Endothelial cell of umbilical vein (primary cell): ENCODE measurements around the gene NUBPL. TPM values are rescaled to one million over a fixed set of nuclear protein-coding genes. Genes with fewer than 3 reads are reported as not detected.

ENCODE experiments used
- BruUV-seq: library from RNA; stranded (reverse); fragments of 400-500 nt; replicated peaks from 2 replicates; lab custom pipeline; 2021; lab: Mats Ljungman, UMichigan
- CTCF ChIA-PET: fragments of 300-600, 350-600 bp; sonication (Branson Sonifier 250); formaldehyde crosslinking; loops from one replicate; lab custom pipeline; 2021; ENCODE audit warnings: antibody characterized with exemption, inconsistent platforms; lab: Charles Lee
- POLR2A ChIA-PET: fragments of 300-600, 350-600 bp; sonication (Branson Sonifier 250); formaldehyde crosslinking; loops from one replicate; lab custom pipeline; 2021; ENCODE audit warnings: antibody characterized with exemption, inconsistent platforms; lab: Charles Lee
- DNase-seq: peaks from one replicate; pipeline ENCODE4 v3.0.0-alpha.2; 2011; ENCODE audit warnings: low read depth, low spot score
- FAIRE-seq: peaks from 2 replicates; lab custom pipeline; 2011; peaks lifted over from hg19 to GRCh38; lab: Jason Lieb, UNC
- H2AFZ ChIP-seq: 2 replicates; pipeline ENCODE4 v1.6.0; 2012; ENCODE audit warnings: low read depth, low read length, control low read depth, inconsistent platforms
- H3K27ac ChIP-seq: 2 replicates; pipeline ENCODE4 v1.5.1; 2011; ENCODE audit warnings: low read depth, mild to moderate bottlenecking, control low read depth, low read length, moderate library complexity; ENCODE audit not compliant: insufficient read depth
- H3K27me3 ChIP-seq, 2 experiments: 2 replicates each; pipeline versions ENCODE4 v1.6.0 to v1.6.1; 2011; ENCODE audit warnings: low read length in 2 of 2, mixed read lengths in 1 of 2; ENCODE audit not compliant: control insufficient read depth in 2 of 2, insufficient read depth in 2 of 2
- H3K36me3 ChIP-seq, 2 experiments: 2 replicates in 1 of 2; 3 replicates in 1 of 2; pipeline ENCODE4 v1.5.1; 2011; ENCODE audit warnings: low read length in 2 of 2, mild to moderate bottlenecking in 1 of 2, moderate library complexity in 1 of 2; ENCODE audit not compliant: control insufficient read depth in 2 of 2, insufficient read depth in 2 of 2; ENCODE audit errors: extremely low read depth in 1 of 2
- H3K4me1 ChIP-seq: 3 replicates; pipeline ENCODE4 v1.5.1; 2011; ENCODE audit warnings: mild to moderate bottlenecking, low read length; ENCODE audit not compliant: control insufficient read depth, insufficient read depth; ENCODE audit errors: extremely low read depth
- H3K4me2 ChIP-seq: 2 replicates; pipeline ENCODE4 v1.6.1; 2011; ENCODE audit warnings: low read length, control low read depth, mixed read lengths; ENCODE audit not compliant: insufficient read depth
- H3K4me3 ChIP-seq, 3 experiments: fragments of 200-600 bp in 1 of 3; sonication (generic), shearing (Covaris generic) in 1 of 3; replicated peaks in 1 of 3; 2 replicates each; pipeline ENCODE4 v1.5.1; 2011 to 2016; ENCODE audit warnings: control low read depth in 3 of 3, low read length in 3 of 3, mild to moderate bottlenecking in 2 of 3, inconsistent platforms in 1 of 3, low read depth in 1 of 3, moderate library complexity in 1 of 3; ENCODE audit not compliant: insufficient read depth in 1 of 3
- H3K79me2 ChIP-seq: 2 replicates; pipeline ENCODE4 v1.6.0; 2012; ENCODE audit warnings: low read length, inconsistent platforms; ENCODE audit not compliant: control insufficient read depth, insufficient read depth
- H3K9ac ChIP-seq: replicated peaks from 2 replicates; pipeline ENCODE3; 2011; ENCODE audit warnings: low read length, control low read depth; ENCODE audit not compliant: insufficient read depth; ENCODE audit errors: extremely low read depth
- H3K9me1 ChIP-seq: replicated peaks from 3 replicates; pipeline ENCODE4 v1.6.0; 2011; ENCODE audit warnings: mild to moderate bottlenecking, low read length; ENCODE audit not compliant: control insufficient read depth, insufficient read depth; ENCODE audit errors: extremely low read depth
- H3K9me3 ChIP-seq: replicated peaks from 2 replicates; pipeline ENCODE4 v1.5.1; 2012; ENCODE audit warnings: low read length, inconsistent platforms; ENCODE audit not compliant: control insufficient read depth, insufficient read depth
- H4K20me1 ChIP-seq: replicated peaks from 2 replicates; pipeline ENCODE3; 2011; ENCODE audit warnings: mild to moderate bottlenecking, low read length; ENCODE audit not compliant: control insufficient read depth, insufficient read depth; ENCODE audit errors: extremely low read depth
- EZH2 ChIP-seq: IDR thresholded peaks from 2 replicates; pipeline ENCODE4 v1.6.1; 2012; ENCODE audit warnings: borderline replicate concordance, low read depth, mild to moderate bottlenecking, moderate library complexity, low read length, inconsistent platforms; ENCODE audit not compliant: severe bottlenecking
- FOS ChIP-seq: IDR thresholded peaks from 2 replicates; pipeline ENCODE4 v1.6.1; 2011; ENCODE audit warnings: mild to moderate bottlenecking, low read length, moderate library complexity, borderline replicate concordance; ENCODE audit not compliant: insufficient read depth
- GATA2 ChIP-seq: IDR thresholded peaks from 2 replicates; pipeline ENCODE4 v1.7.0; 2011; ENCODE audit warnings: low read depth, mild to moderate bottlenecking, moderate library complexity, mixed read lengths, low read length; ENCODE audit not compliant: insufficient read length, insufficient read depth
- JUN ChIP-seq: IDR thresholded peaks from 2 replicates; pipeline ENCODE4 v1.6.1; 2011; ENCODE audit warnings: borderline replicate concordance, low read depth; ENCODE audit not compliant: insufficient read length, insufficient read depth
- MYC ChIP-seq: IDR thresholded peaks from one replicate; pipeline ENCODE4 v1.6.1; 2011; ENCODE audit warnings: mild to moderate bottlenecking, low read depth, low read length
- POLR2A ChIP-seq: IDR thresholded peaks from 2 replicates; pipeline ENCODE4 v1.6.1; 2012; ENCODE audit warnings: low read depth, mild to moderate bottlenecking, control low read depth, low read length
- POLR2AphosphoS5 ChIP-seq: IDR thresholded peaks from 2 replicates; pipeline ENCODE4 v1.6.1; 2012; ENCODE audit warnings: low read depth, mild to moderate bottlenecking, control low read depth, low read length, moderate library complexity; ENCODE audit not compliant: insufficient read depth
- dilution Hi-C: fragments of 300-500 bp; cut with MboI; formaldehyde crosslinking; loops from one replicate; pipeline ENCODE4 v1.15.0; 2019; ENCODE audit warnings: low sequenced_read_pairs; ENCODE audit not compliant: extremely low pct_ligation_motif_present
- intact Hi-C: fragments of 100-400 bp; cut with micrococcal nuclease; formaldehyde crosslinking; loops from one replicate; pipeline ENCODE4 v1.10.0; 2022
- polyA plus RNA-seq, 4 experiments: library from polyadenylated mRNA; depleted of rRNA in 3 of 4; stranded (reverse) in 3 of 4; unstranded in 1 of 4; fragments of >200 nt; gene quantifications; 2 replicates each; pipeline versions ENCODE4 v1.2.1 to v1.2.3, GENCODE V29; 2011 to 2012; ENCODE audit warnings: missing spikeins in 1 of 4
- total RNA-seq: library from RNA; stranded (reverse); gene quantifications from 2 replicates; pipeline ENCODE4 v1.2.3, GENCODE V29; 2021
- TF ChIP-seq, protein P1 (sequence below): IDR thresholded peaks from 2 replicates; pipeline ENCODE4 v1.6.1; 2011; ENCODE audit not compliant: insufficient read depth, insufficient read length
- TF ChIP-seq, protein P2 (sequence below), 2 donors: IDR thresholded peaks; 1 replicate in 1 of 2; 2 replicates in 1 of 2; pipeline ENCODE4 v1.5.1; 2011; ENCODE audit warnings: low read length in 2 of 2, mild to moderate bottlenecking in 2 of 2, moderate library complexity in 2 of 2, control low read depth in 1 of 2, inconsistent platforms in 1 of 2, low read depth in 1 of 2; ENCODE audit not compliant: insufficient read depth in 1 of 2; ENCODE audit errors: extremely low read depth in 1 of 2

The NUBPL gene
- total and polyA plus RNA-seq, 2 donors (not counting 3 experiments of a cell fraction or from before 2014, with no cell fraction given): 2.1 to 12.3 TPM

DNA sequence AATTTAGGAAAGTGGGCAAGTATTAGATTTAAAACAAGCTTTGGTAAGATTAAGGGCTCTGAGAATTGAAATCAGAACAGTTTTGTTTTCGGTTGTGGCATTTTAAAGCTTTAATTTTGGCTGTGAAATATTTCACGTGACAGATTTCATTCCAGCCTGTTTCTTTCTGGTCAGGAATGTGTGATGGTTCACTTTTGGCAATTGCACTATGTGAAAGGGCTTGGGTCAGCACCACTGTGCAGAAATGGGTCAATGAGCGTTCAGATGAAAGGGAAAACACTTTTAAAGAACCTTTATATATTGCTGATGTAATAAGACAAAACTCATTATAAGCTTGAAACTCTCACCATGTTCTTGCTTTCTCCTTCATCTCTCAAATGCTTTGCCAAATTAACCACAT is 17.1 kb downstream of the NUBPL start:
- intact Hi-C loops: no loop called here
- FAIRE-seq (no peak), DNase-seq (no peak)
- Histone ChIP-seq H3K9me1 (no peaks in the 10 kb centered on the region), H3K27me3 (no peaks in the 10 kb centered on the region), H3K4me1 (no peaks in the 10 kb centered on the region), H3K36me3 (no peaks in the 10 kb centered on the region), H4K20me1 (no peaks in the 10 kb centered on the region), H3K4me3 (no peak overlapping the region), H3K27ac (no peak overlapping the region), H2AFZ (no peak overlapping the region), H3K9me3 (no peaks in the 10 kb centered on the region), H3K4me2 (no peak overlapping the region), H3K79me2 (no peaks in the 10 kb centered on the region), H3K9ac (no peak overlapping the region)
- POLR2A ChIA-PET: no interaction called here
- BruUV-seq: no TSS peak
- TF ChIP-seq GATA2 (no peak), MYC (no peak), EZH2 (no peak), POLR2AphosphoS5 (no peak), JUN (no peak), FOS (no peak), POLR2A (no peak)
- TF ChIP-seq, protein P1, sequence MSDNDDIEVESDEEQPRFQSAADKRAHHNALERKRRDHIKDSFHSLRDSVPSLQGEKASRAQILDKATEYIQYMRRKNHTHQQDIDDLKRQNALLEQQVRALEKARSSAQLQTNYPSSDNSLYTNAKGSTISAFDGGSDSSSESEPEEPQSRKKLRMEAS: no peak
- TF ChIP-seq, protein P2, sequence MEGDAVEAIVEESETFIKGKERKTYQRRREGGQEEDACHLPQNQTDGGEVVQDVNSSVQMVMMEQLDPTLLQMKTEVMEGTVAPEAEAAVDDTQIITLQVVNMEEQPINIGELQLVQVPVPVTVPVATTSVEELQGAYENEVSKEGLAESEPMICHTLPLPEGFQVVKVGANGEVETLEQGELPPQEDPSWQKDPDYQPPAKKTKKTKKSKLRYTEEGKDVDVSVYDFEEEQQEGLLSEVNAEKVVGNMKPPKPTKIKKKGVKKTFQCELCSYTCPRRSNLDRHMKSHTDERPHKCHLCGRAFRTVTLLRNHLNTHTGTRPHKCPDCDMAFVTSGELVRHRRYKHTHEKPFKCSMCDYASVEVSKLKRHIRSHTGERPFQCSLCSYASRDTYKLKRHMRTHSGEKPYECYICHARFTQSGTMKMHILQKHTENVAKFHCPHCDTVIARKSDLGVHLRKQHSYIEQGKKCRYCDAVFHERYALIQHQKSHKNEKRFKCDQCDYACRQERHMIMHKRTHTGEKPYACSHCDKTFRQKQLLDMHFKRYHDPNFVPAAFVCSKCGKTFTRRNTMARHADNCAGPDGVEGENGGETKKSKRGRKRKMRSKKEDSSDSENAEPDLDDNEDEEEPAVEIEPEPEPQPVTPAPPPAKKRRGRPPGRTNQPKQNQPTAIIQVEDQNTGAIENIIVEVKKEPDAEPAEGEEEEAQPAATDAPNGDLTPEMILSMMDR (IDR thresholded peaks at IDR 0.05; ENCODE audit: extremely low read depth in 1 of 2, insufficient read depth in 1 of 2, low read depth in 1 of 2, low read length in 2 of 2): no peak
- CTCF ChIA-PET: no interaction called here
- dilution Hi-C loops: no loop called here
